Caki2 (cell line): ENCODE results near the gene ARHGAP10. TPM values are rescaled to one million over a fixed set of nuclear protein-coding genes. Genes with fewer than 3 reads are reported as not detected.
"Not testable (repeated sequence)": the region's sequence is repeated elsewhere in the genome, so short reads cannot be mapped to it uniquely, and the experiment has no call there.

Experiments used
- DNase-seq: peaks from one replicate; pipeline ENCODE4 v3.0.0-alpha.2; 2015; ENCODE audit warnings: low read depth
- in situ Hi-C: cut with HindIII; loops from 2 replicates; pipeline ENCODE4 v1.10.0; 2016; ENCODE audit warnings: low sequenced_read_pairs, low pct_unique_long_range_greater_than_20kb, mixed read lengths
- total RNA-seq: library from RNA; depleted of rRNA; stranded (reverse); fragments of >200 nt; shearing (Covaris generic); gene quantifications from 2 replicates; pipeline ENCODE4 v1.2.3, GENCODE V29; 2014; ENCODE audit warnings: low replicate concordance

ARHGAP10 gene
- total RNA-seq, 1 experiment from 2014 or later: 8.3 TPM

- no peak for DNase-seq
- in situ Hi-C loops: no loop called here
These were observed 237.9 kb downstream of the ARHGAP10 start for GRCh38 chr4:147969573-147970385.

GRCh38 chr4:147971116-147971515 lies 239.2 kb downstream of the ARHGAP10 start:
- no peak for DNase-seq
- in situ Hi-C loops: no loop called here

- no peak for DNase-seq
- in situ Hi-C loops: no loop called here
These were observed 243.4 kb downstream of the ARHGAP10 start for GRCh38 chr4:147975325-147975724.

GRCh38 chr4:147975933-147976928 lies 244.3 kb downstream of the ARHGAP10 start:
- no peak for DNase-seq
- in situ Hi-C loops: no loop called here

GRCh38 chr4:147980586-147980985 lies 248.7 kb downstream of the ARHGAP10 start:
- DNase-seq: no peak
- in situ Hi-C loops: no loop called here

GRCh38 chr4:147981305-147981704 lies 249.4 kb downstream of the ARHGAP10 start:
- in situ Hi-C loops: no loop called here
- no peak for DNase-seq

- DNase-seq: peak; percentile 12
- in situ Hi-C loops: no loop called here
These were observed 252.3 kb downstream of the ARHGAP10 start for GRCh38 chr4:147984065-147984777.

GRCh38 chr4:147984778-147985138 lies 252.9 kb downstream of the ARHGAP10 start:
- in situ Hi-C loops: no loop called here
- no peak for DNase-seq

- in situ Hi-C loops: no loop called here
These were observed 253.5 kb downstream of the ARHGAP10 start for GRCh38 chr4:147985376-147985775.

GRCh38 chr4:147987252-147987651 lies 255.4 kb downstream of the ARHGAP10 start:
- DNase-seq: no peak
- in situ Hi-C loops: no loop called here

More at GRCh38 chr4:147985376-147985775, 253.5 kb downstream of the ARHGAP10 start:
- no peak for DNase-seq

GRCh38 chr4:147991543-147992283 lies 259.8 kb downstream of the ARHGAP10 start:
- no peak for DNase-seq
- in situ Hi-C loops: no loop called here

GRCh38 chr4:147994076-147994475 lies 262.2 kb downstream of the ARHGAP10 start:
- no peak for DNase-seq
- in situ Hi-C loops: no loop called here

- in situ Hi-C loops: no loop called here
- DNase-seq: no peak
These were observed 262.9 kb downstream of the ARHGAP10 start for GRCh38 chr4:147994491-147995385.

GRCh38 chr4:147996859-147997258 lies 265.0 kb downstream of the ARHGAP10 start:
- in situ Hi-C loops: no loop called here
- no peak for DNase-seq

GRCh38 chr4:148000038-148000437 lies 268.1 kb downstream of the ARHGAP10 start:
- in situ Hi-C loops: not testable (repeated sequence)

GRCh38 chr4:148004228-148004857 lies 272.5 kb downstream of the ARHGAP10 start:
- in situ Hi-C loops: no loop called here
- no peak for DNase-seq

More at GRCh38 chr4:148000038-148000437, 268.1 kb downstream of the ARHGAP10 start:
- DNase-seq: not testable (repeated sequence)
